GM12878 (cell line): ENCODE data around the gene CLTCL1. TPM values are rescaled to one million over a fixed set of nuclear protein-coding genes. Genes with fewer than 3 reads are reported as not detected.

Experiments
- ATAC-seq: fragments of 200-7000 bp; cut with Tn5 transposase; 3 replicates; pipeline ENCODE4 v1.9.1; 2020; ENCODE audit warnings: mild to moderate bottlenecking, moderate library complexity
- BruUV-seq: library from RNA; stranded (reverse); fragments of 400-500 nt; replicated peaks from 2 replicates; lab custom pipeline; 2021; lab: Mats Ljungman, UMichigan
- CTCF ChIA-PET: fragments of 300-600 bp; sonication (Branson Sonifier 250); formaldehyde crosslinking; extraction: SDS; loops from one replicate; lab custom pipeline; 2021; ENCODE audit warnings: inconsistent platforms; lab: Yijun Ruan, JAX
- POLR2A ChIA-PET: fragments of 350-600 bp; formaldehyde crosslinking; extraction: SDS; loops from one replicate; lab custom pipeline; 2021; ENCODE audit warnings: inconsistent platforms; lab: Charles Lee
- RAD21 ChIA-PET: fragments of 300-600 bp; sonication (Branson Sonifier 250); formaldehyde crosslinking; loops from one replicate; lab custom pipeline; 2023; ENCODE audit warnings: antibody characterized with exemption; ENCODE audit not compliant: unreplicated experiment; lab: Charles Lee
- SMC1A ChIA-PET: fragments of 300-600 bp; sonication (Branson Sonifier 250); formaldehyde crosslinking; loops from one replicate; lab custom pipeline; 2023; ENCODE audit not compliant: unreplicated experiment, uncharacterized antibody; lab: Charles Lee
- DNase-seq: peaks from one replicate; pipeline ENCODE4 v3.0.0-alpha.2; 2011; ENCODE audit warnings: low read depth, low spot score
- FAIRE-seq: peaks from 3 replicates; lab custom pipeline; 2011; peaks lifted over from hg19 to GRCh38; lab: Jason Lieb, UNC
- H2AFZ ChIP-seq: 2 replicates; pipeline ENCODE4 v1.6.0; 2011; ENCODE audit warnings: low read depth, low read length, control low read depth; ENCODE audit not compliant: control insufficient read depth
- H3K27ac ChIP-seq: 2 replicates; pipeline ENCODE4 v1.5.1; 2011; ENCODE audit warnings: control low read depth; ENCODE audit not compliant: control insufficient read depth, insufficient read depth
- H3K27me3 ChIP-seq, 2 experiments: replicated peaks in 1 of 2; 2 replicates each; pipeline versions ENCODE4 v1.6.0 to v1.6.1; 2011; ENCODE audit warnings: low read length in 1 of 2; ENCODE audit not compliant: control insufficient read depth in 2 of 2, insufficient read depth in 2 of 2
- H3K36me3 ChIP-seq, 2 experiments: 2 replicates each; pipeline ENCODE4 v1.5.1; 2011; ENCODE audit warnings: low read length in 1 of 2; ENCODE audit not compliant: control insufficient read depth in 2 of 2, insufficient read depth in 2 of 2
- H3K4me1 ChIP-seq: 2 replicates; pipeline ENCODE4 v1.6.1; 2011; ENCODE audit warnings: mild to moderate bottlenecking, low read length, moderate library complexity, mixed read lengths; ENCODE audit not compliant: control insufficient read depth, insufficient read depth
- H3K4me2 ChIP-seq: 2 replicates; pipeline ENCODE4 v1.6.0; 2011; ENCODE audit warnings: control low read depth; ENCODE audit not compliant: control insufficient read depth, insufficient read depth
- H3K4me3 ChIP-seq: fragments of 200-600 bp; sonication (generic); 2 replicates; pipeline ENCODE4 v1.5.1; 2016
- H3K79me2 ChIP-seq: 2 replicates; pipeline ENCODE4 v1.6.0; 2011; ENCODE audit warnings: low read length; ENCODE audit not compliant: control insufficient read depth, insufficient read depth
- H3K9ac ChIP-seq: 2 replicates; pipeline ENCODE4 v1.8.0; 2011; ENCODE audit warnings: low read length, control low read depth, mixed read lengths; ENCODE audit not compliant: control insufficient read depth, insufficient read depth
- H3K9me3 ChIP-seq: replicated peaks from 3 replicates; pipeline ENCODE4 v1.5.1; 2011; ENCODE audit warnings: mild to moderate bottlenecking, low read length; ENCODE audit not compliant: control insufficient read depth, insufficient read depth
- H4K20me1 ChIP-seq: 2 replicates; pipeline ENCODE4 v1.6.0; 2011; ENCODE audit not compliant: control insufficient read depth, insufficient read depth
- CEBPB ChIP-seq, 2 experiments: fragments of 150-350 bp in 1 of 2; IDR thresholded peaks; 2 replicates each; pipeline ENCODE4 v1.6.1; 2012 to 2014; ENCODE audit warnings: low read depth in 2 of 2, low read length in 2 of 2, borderline replicate concordance in 1 of 2, inconsistent platforms in 1 of 2
- E4F1 ChIP-seq: fragments of 450-650 bp; IDR thresholded peaks from 2 replicates; pipeline ENCODE4 v1.6.1; 2018; ENCODE audit warnings: borderline replicate concordance, mild to moderate bottlenecking; ENCODE audit not compliant: partially characterized antibody
- EP300 ChIP-seq, 2 experiments: fragments of 150-350 bp in 1 of 2; IDR thresholded peaks; 2 replicates each; pipeline ENCODE4 v1.6.1; 2011 to 2012; ENCODE audit warnings: low read depth in 2 of 2, low read length in 2 of 2, borderline replicate concordance in 1 of 2, improper control_type of control experiment in 1 of 2, inconsistent platforms in 1 of 2; ENCODE audit not compliant: control insufficient read depth in 1 of 2
- HDAC6 ChIP-seq: fragments of 200-600 bp; sonication (generic); IDR thresholded peaks from one replicate; pipeline ENCODE4 v1.8.0; 2017; ENCODE audit warnings: antibody characterized with exemption; ENCODE audit not compliant: unreplicated experiment
- HDGF ChIP-seq: fragments of 450-650 bp; IDR thresholded peaks from 2 replicates; pipeline ENCODE4 v1.6.1; 2016; ENCODE audit warnings: antibody characterized with exemption
- NR2C1 ChIP-seq: fragments of 450-650 bp; IDR thresholded peaks from 2 replicates; pipeline ENCODE4 v1.6.1; 2017; ENCODE audit warnings: antibody characterized with exemption, mild to moderate bottlenecking, moderate library complexity
- POLR2A ChIP-seq: IDR thresholded peaks from 2 replicates; pipeline ENCODE4 v1.6.1; 2011; ENCODE audit warnings: low read depth, mild to moderate bottlenecking, low read length
- RAD51 ChIP-seq: fragments of 450-650 bp; IDR thresholded peaks from 2 replicates; pipeline ENCODE4 v1.6.1; 2016; ENCODE audit warnings: moderate library complexity, mild to moderate bottlenecking, inconsistent platforms
- SMAD5 ChIP-seq: IDR thresholded peaks from 2 replicates; pipeline ENCODE4 v1.6.1; 2016; ENCODE audit warnings: antibody characterized with exemption, low read depth
- SP1 ChIP-seq: IDR thresholded peaks from one replicate; pipeline ENCODE4 v1.6.1; 2011; ENCODE audit warnings: low read depth, low read length
- STAT1 ChIP-seq: fragments of 450-650 bp; conservative IDR thresholded peaks from 2 replicates; pipeline ENCODE4 v1.6.1; 2014; ENCODE audit warnings: antibody characterized with exemption, mild to moderate bottlenecking
- TAF1 ChIP-seq: IDR thresholded peaks from 2 replicates; pipeline ENCODE4 v1.6.1; 2011; ENCODE audit warnings: mild to moderate bottlenecking, low read depth, low read length, borderline replicate concordance
- YY1 ChIP-seq: IDR thresholded peaks from 2 replicates; pipeline ENCODE4 v1.6.1; 2011; ENCODE audit warnings: low read depth, mild to moderate bottlenecking, low read length
- ZNF384 ChIP-seq: IDR thresholded peaks from 2 replicates; pipeline ENCODE4 v1.6.1; 2012; ENCODE audit warnings: low read depth, mild to moderate bottlenecking, low read length, improper control_type of control experiment, borderline replicate concordance
- WGBS: methylation state at CpG from one replicate; pipeline ENCODE4 v1.1.6; 2016; ENCODE audit warnings: low lambda C conversion rate; ENCODE audit not compliant: insufficient replicate concordance, insufficient coverage; ENCODE audit errors: missing lambda C conversion rate; 5-methylcytosine and 5-hydroxymethylcytosine counted together
- in situ Hi-C: fragments of 300-500 bp; cut with MboI; formaldehyde crosslinking; loops from 9 replicates; pipeline ENCODE4 v1.14.3; 2018; ENCODE audit warnings: mixed read lengths
- intact Hi-C: fragments of 100-400 bp; cut with micrococcal nuclease; formaldehyde crosslinking; loops from one replicate; pipeline ENCODE4 v1.14.2; 2022; ENCODE audit not compliant: unreplicated experiment
- polyA plus RNA-seq, 11 experiments: library from polyadenylated mRNA; depleted of rRNA in 4 of 11; unstranded in 6 of 11; stranded (reverse) in 5 of 11; fragments of >200 nt; fragmentation: Nextera tagmentation in 4 of 11; fragmentation: Illumina TruSeq in 1 of 11; extraction: Ambion mirVana in 4 of 11; extraction: Trizol in 1 of 11; gene quantifications; 1 replicate in 1 of 11; 2 replicates in 10 of 11; pipeline versions ENCODE4 v1.2.1 to v1.2.3, GENCODE V29; 2011 to 2016; ENCODE audit warnings: inconsistent platforms in 2 of 11, missing spikeins in 2 of 11, low read depth in 1 of 11
- total RNA-seq, 4 experiments: library from RNA; depleted of rRNA in 3 of 4; stranded (reverse); fragments of >200 nt in 3 of 4; fragmentation: Illumina TruSeq in 1 of 4; extraction: Trizol in 1 of 4; gene quantifications; 2 replicates each; pipeline versions ENCODE4 v1.2.1 to v1.2.3, GENCODE V29; 2013 to 2021
- TF ChIP-seq, protein P1 (sequence below): fragments of 450-650 bp; formaldehyde crosslinking; IDR thresholded peaks from 2 replicates; pipeline ENCODE4 v1.4.0; 2020; ENCODE audit warnings: mild to moderate bottlenecking, moderate library complexity
- TF ChIP-seq, protein P2 (sequence below): IDR thresholded peaks from 2 replicates; pipeline ENCODE4 v1.6.1; 2012; ENCODE audit warnings: low read depth, low read length, improper control_type of control experiment

CLTCL1 gene
- total and polyA plus RNA-seq, 10 of the 15 experiments (the other 5 are each of a cell fraction or from before 2014, with no cell fraction given), result under 0.01 to 0.35 (median 0.12) TPM; not detected in 2

DNA sequence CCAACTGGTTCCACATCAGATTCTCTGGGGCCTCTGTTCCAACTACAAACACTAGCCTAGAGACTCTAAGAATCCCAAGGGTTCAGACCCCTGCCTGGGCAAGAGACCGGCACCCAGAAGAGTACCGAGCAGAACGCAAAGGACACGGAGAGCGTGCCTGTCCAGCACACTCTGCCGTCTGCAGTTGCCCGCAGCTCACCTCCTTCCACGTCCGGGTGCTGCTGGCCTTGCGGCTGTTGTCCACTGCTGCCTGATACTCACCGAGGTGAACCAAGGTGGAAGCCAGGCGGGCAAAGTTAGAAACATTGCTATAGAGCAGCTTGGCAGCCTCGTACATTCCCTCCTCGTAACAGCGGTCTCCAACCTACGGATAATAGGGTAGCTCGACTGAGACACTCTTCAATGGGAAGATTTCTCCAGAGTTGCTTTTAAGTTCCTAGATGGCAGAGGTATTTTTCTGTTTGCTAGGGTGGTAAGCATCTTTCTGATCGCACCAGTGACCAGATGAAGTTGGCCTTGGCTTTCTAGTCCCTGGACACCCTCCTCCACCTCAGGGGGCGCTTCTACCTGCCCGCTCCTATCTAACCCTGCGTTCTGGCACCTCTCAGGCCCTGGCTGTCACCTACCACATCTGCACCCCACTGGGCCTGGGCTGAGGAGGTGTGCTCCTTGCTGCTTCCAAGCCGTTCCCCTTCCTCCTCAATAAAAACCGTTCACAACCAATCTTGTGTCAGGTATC lies 90.2 kb downstream of the CLTCL1 start:
- Histone ChIP-seq H3K9ac (no peak overlapping the region), H2AFZ (no peak overlapping the region), H3K27ac (no peak overlapping the region), H3K27me3 (peaks cover 0 to 9% of the 10 kb centered on the region in 2 experiments; a peak in 3 of 4 replicates), H4K20me1 (no peaks in the 10 kb centered on the region), H3K9me3 (no peaks in the 10 kb centered on the region), H3K4me3 (no peak overlapping the region), H3K36me3 (no peaks in the 10 kb centered on the region), H3K4me1 (no peaks in the 10 kb centered on the region), H3K79me2 (no peaks in the 10 kb centered on the region), H3K4me2 (no peak overlapping the region)
- RAD21 ChIA-PET, result no interaction called here
- in situ Hi-C loops, result no loop called here
- TF ChIP-seq EP300 (IDR thresholded peaks at IDR 0.05; ENCODE audit: borderline replicate concordance in 1 of 2, control insufficient read depth in 1 of 2, low read depth in 2 of 2, low read length in 2 of 2), result no peak
- no peak for TF ChIP-seq NR2C1
- TF ChIP-seq HDAC6, result no peak
- TF ChIP-seq CEBPB (IDR thresholded peaks at IDR 0.05; ENCODE audit: borderline replicate concordance in 1 of 2, low read depth in 2 of 2, low read length in 2 of 2), result no peak
- TF ChIP-seq, protein P1, sequence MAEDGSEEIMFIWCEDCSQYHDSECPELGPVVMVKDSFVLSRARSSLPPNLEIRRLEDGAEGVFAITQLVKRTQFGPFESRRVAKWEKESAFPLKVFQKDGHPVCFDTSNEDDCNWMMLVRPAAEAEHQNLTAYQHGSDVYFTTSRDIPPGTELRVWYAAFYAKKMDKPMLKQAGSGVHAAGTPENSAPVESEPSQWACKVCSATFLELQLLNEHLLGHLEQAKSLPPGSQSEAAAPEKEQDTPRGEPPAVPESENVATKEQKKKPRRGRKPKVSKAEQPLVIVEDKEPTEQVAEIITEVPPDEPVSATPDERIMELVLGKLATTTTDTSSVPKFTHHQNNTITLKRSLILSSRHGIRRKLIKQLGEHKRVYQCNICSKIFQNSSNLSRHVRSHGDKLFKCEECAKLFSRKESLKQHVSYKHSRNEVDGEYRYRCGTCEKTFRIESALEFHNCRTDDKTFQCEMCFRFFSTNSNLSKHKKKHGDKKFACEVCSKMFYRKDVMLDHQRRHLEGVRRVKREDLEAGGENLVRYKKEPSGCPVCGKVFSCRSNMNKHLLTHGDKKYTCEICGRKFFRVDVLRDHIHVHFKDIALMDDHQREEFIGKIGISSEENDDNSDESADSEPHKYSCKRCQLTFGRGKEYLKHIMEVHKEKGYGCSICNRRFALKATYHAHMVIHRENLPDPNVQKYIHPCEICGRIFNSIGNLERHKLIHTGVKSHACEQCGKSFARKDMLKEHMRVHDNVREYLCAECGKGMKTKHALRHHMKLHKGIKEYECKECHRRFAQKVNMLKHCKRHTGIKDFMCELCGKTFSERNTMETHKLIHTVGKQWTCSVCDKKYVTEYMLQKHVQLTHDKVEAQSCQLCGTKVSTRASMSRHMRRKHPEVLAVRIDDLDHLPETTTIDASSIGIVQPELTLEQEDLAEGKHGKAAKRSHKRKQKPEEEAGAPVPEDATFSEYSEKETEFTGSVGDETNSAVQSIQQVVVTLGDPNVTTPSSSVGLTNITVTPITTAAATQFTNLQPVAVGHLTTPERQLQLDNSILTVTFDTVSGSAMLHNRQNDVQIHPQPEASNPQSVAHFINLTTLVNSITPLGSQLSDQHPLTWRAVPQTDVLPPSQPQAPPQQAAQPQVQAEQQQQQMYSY (CRISPR knock-in tag), result no peak
- no peak for TF ChIP-seq STAT1
- no peak for TF ChIP-seq TAF1
- no peak for TF ChIP-seq E4F1
- TF ChIP-seq, protein P2, sequence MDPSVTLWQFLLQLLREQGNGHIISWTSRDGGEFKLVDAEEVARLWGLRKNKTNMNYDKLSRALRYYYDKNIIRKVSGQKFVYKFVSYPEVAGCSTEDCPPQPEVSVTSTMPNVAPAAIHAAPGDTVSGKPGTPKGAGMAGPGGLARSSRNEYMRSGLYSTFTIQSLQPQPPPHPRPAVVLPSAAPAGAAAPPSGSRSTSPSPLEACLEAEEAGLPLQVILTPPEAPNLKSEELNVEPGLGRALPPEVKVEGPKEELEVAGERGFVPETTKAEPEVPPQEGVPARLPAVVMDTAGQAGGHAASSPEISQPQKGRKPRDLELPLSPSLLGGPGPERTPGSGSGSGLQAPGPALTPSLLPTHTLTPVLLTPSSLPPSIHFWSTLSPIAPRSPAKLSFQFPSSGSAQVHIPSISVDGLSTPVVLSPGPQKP, result no peak
- no peak for TF ChIP-seq HDGF
- no peak for TF ChIP-seq SMAD5
- TF ChIP-seq SP1, result no peak
- no peak for TF ChIP-seq RAD51
- no peak for TF ChIP-seq POLR2A
- TF ChIP-seq ZNF384, result no peak
- TF ChIP-seq YY1, result no peak
- CTCF ChIA-PET, result no interaction called here
- SMC1A ChIA-PET, result no interaction called here
- intact Hi-C loops, result no loop called here
- BruUV-seq, result no TSS peak
- FAIRE-seq, result no peak
- DNase-seq, result no peak
- POLR2A ChIA-PET, result no interaction called here
- no peak for ATAC-seq
- 72% methylated on average over 23 of the region's 23 CpGs for WGBS
